SU-DHL-6 (cell line): Measurements from ENCODE around the gene CRB2.

Experiments used
- H2AFZ ChIP-seq: fragments of 200-600 bp; sonication (generic); 2 replicates; pipeline ENCODE4 v1.6.1; 2014; ENCODE audit warnings: low read depth, mild to moderate bottlenecking, moderate library complexity, mixed read lengths, antibody characterized with exemption, low read length; ENCODE audit not compliant: severe bottlenecking
- H3F3A ChIP-seq: fragments of 200-600 bp; shearing (Covaris generic); 2 replicates; pipeline ENCODE4 v1.6.0; 2016; ENCODE audit warnings: antibody characterized with exemption, mild to moderate bottlenecking; ENCODE audit not compliant: insufficient read depth
- H3K27ac ChIP-seq: fragments of 200-600 bp; sonication (generic); 2 replicates; pipeline ENCODE4 v1.5.1; 2016; ENCODE audit warnings: low read depth, mild to moderate bottlenecking, low read length, moderate library complexity, mixed read lengths
- H3K27me3 ChIP-seq: fragments of 200-600 bp; sonication (generic), shearing (Covaris generic); 2 replicates; pipeline ENCODE4 v1.6.0; 2014; ENCODE audit warnings: mild to moderate bottlenecking, low read length
- H3K36me3 ChIP-seq: fragments of 200-600 bp; sonication (generic); 2 replicates; pipeline ENCODE4 v1.6.1; 2014; ENCODE audit warnings: mild to moderate bottlenecking, low read length, mixed read lengths
- H3K4me2 ChIP-seq: fragments of 300-600, 200-600 bp; shearing (Covaris generic), sonication (generic); 2 replicates; pipeline ENCODE4 v1.6.0; 2014; ENCODE audit warnings: low read length, low read depth, mild to moderate bottlenecking; ENCODE audit not compliant: poor library complexity, severe bottlenecking
- H3K4me3 ChIP-seq: fragments of 200-600 bp; sonication (generic); 2 replicates; pipeline ENCODE4 v1.5.1; 2014; ENCODE audit warnings: antibody characterized with exemption, low read length, mild to moderate bottlenecking, mixed read lengths; ENCODE audit not compliant: insufficient read depth, poor library complexity, severe bottlenecking
- H3K79me2 ChIP-seq: fragments of 200-600 bp; sonication (generic); 2 replicates; pipeline ENCODE4 v1.6.1; 2014; ENCODE audit warnings: mild to moderate bottlenecking, low read length, moderate library complexity; ENCODE audit not compliant: insufficient read depth
- H3K9ac ChIP-seq: fragments of 200-600 bp; sonication (generic); 2 replicates; pipeline ENCODE4 v1.7.0; 2014; ENCODE audit warnings: mild to moderate bottlenecking, low read length
- H3K9me2 ChIP-seq: fragments of 200-600 bp; sonication (generic); replicated peaks from 2 replicates; pipeline ENCODE4 v1.6.1; 2014; ENCODE audit warnings: low read length; ENCODE audit not compliant: insufficient read depth
- H3K9me3 ChIP-seq: fragments of 200-600 bp; sonication (generic); 2 replicates; pipeline ENCODE4 v1.6.1; 2014; ENCODE audit warnings: low read length, mixed read lengths; ENCODE audit not compliant: insufficient read depth
- H4K20me1 ChIP-seq: fragments of 200-600 bp; sonication (generic); 2 replicates; pipeline ENCODE4 v1.6.1; 2014; ENCODE audit warnings: low read depth, mild to moderate bottlenecking, antibody characterized with exemption, low read length, moderate library complexity, mixed read lengths
- CTCF ChIP-seq: fragments of 200-600 bp; sonication (generic); IDR thresholded peaks from one replicate; pipeline ENCODE4 v1.5.1; 2017; ENCODE audit warnings: antibody characterized with exemption, mild to moderate bottlenecking, low read length, moderate library complexity; ENCODE audit not compliant: insufficient read depth, poor library complexity, severe bottlenecking
- EZH2phosphoT487 ChIP-seq: fragments of 200-600 bp; sonication (generic), shearing (Covaris generic); conservative IDR thresholded peaks from 2 replicates; pipeline ENCODE4 v1.6.1; 2018; ENCODE audit warnings: mild to moderate bottlenecking, antibody characterized with exemption, low read length, moderate library complexity, mixed read lengths

The CRB2 gene

GRCh38 chr9:123419721-123420591 is 64.0 kb downstream of the CRB2 start:
- Histone ChIP-seq H3K27me3 (no peaks in the 10 kb centered on the region), H3K36me3 (no peaks in the 10 kb centered on the region), H3K79me2 (no peaks in the 10 kb centered on the region), H3K27ac (no peak overlapping the region), H3K9me2 (no peaks in the 10 kb centered on the region), H3K4me3 (no peak overlapping the region), H3K9me3 (no peaks in the 10 kb centered on the region), H2AFZ (no peak overlapping the region), H4K20me1 (no peaks in the 10 kb centered on the region), H3K9ac (no peak overlapping the region), H3F3A (no peaks in the 10 kb centered on the region), H3K4me2 (no peak overlapping the region)
- TF ChIP-seq EZH2phosphoT487 (no peak), CTCF (no peak)

- no peaks in the 10 kb centered on the region for H3F3A ChIP-seq
- no peak overlapping the region for H2AFZ ChIP-seq
- no peak overlapping the region for H3K9ac ChIP-seq
- no peaks in the 10 kb centered on the region for H3K9me2 ChIP-seq
- no peaks in the 10 kb centered on the region for H3K36me3 ChIP-seq
- H3K27ac ChIP-seq, result no peak overlapping the region
- TF ChIP-seq CTCF (no peak), EZH2phosphoT487 (no peak)
- H3K4me3 ChIP-seq, result no peak overlapping the region
- no peaks in the 10 kb centered on the region for H3K9me3 ChIP-seq
- H4K20me1 ChIP-seq, result no peaks in the 10 kb centered on the region
- no peak overlapping the region for H3K4me2 ChIP-seq
- H3K79me2 ChIP-seq, result no peaks in the 10 kb centered on the region
- no peaks in the 10 kb centered on the region for H3K27me3 ChIP-seq
These were observed 64.7 kb downstream of the CRB2 start for GRCh38 chr9:123420592-123421111.

- H3K27me3 ChIP-seq, result no peaks in the 10 kb centered on the region
- no peak overlapping the region for H2AFZ ChIP-seq
- no peak overlapping the region for H3K9ac ChIP-seq
- no peaks in the 10 kb centered on the region for H4K20me1 ChIP-seq
- H3K27ac ChIP-seq, result no peak overlapping the region
- no peaks in the 10 kb centered on the region for H3K79me2 ChIP-seq
- no peak overlapping the region for H3K4me2 ChIP-seq
- no peaks in the 10 kb centered on the region for H3K36me3 ChIP-seq
- no peaks in the 10 kb centered on the region for H3K9me2 ChIP-seq
- no peaks in the 10 kb centered on the region for H3F3A ChIP-seq
- no peaks in the 10 kb centered on the region for H3K9me3 ChIP-seq
- TF ChIP-seq CTCF (no peak), EZH2phosphoT487 (no peak)
- no peak overlapping the region for H3K4me3 ChIP-seq
These were observed 65.2 kb downstream of the CRB2 start for GRCh38 chr9:123421186-123421585.
